Measurements from ENCODE around the gene RBM5.
"Not testable (repeated sequence)": the region's sequence is repeated elsewhere in the genome, so short reads cannot be mapped to it uniquely, and the experiment has no call there.

RBM5 gene

GRCh38 chr3:50088725-50089608 is at the start of gene RBM5:
TSS of gene RBM5 (plus strand) at chr3:50088919. CDS start at chr3:50090435, 1,516 bp downstream.
- peak; percentile 89 for FAIRE-seq
- peak; percentile 89 for TF ChIP-seq POLR2A (IDR thresholded peaks at IDR 0.05; ENCODE audit: low read depth, low read length)
- peak; percentile 97 for DNase-seq (ENCODE audit: insufficient read length, low spot score)

- no peak for DNase-seq (ENCODE audit: insufficient read length, low spot score)
- FAIRE-seq = no peak
- no peak for TF ChIP-seq POLR2A (IDR thresholded peaks at IDR 0.05; ENCODE audit: low read depth, low read length)
These were observed 43.7 kb upstream of the RBM5 start for GRCh38 chr3:50044976-50045375.

- FAIRE-seq (no peak), DNase-seq (ENCODE audit: insufficient read length, low spot score) (no peak)
- no peak for TF ChIP-seq POLR2A (IDR thresholded peaks at IDR 0.05; ENCODE audit: low read depth, low read length)
These were observed 41.3 kb upstream of the RBM5 start for GRCh38 chr3:50047426-50047825.

- no peak for TF ChIP-seq POLR2A (IDR thresholded peaks at IDR 0.05; ENCODE audit: low read depth, low read length)
- no peak for FAIRE-seq
- DNase-seq (ENCODE audit: insufficient read length, low spot score) = no peak
These were observed 38.4 kb upstream of the RBM5 start for GRCh38 chr3:50050361-50050760.

GRCh38 chr3:50057756-50058155 is 31.0 kb upstream of the RBM5 start:
- FAIRE-seq (no peak), DNase-seq (ENCODE audit: insufficient read length, low spot score) (no peak)
- no peak for TF ChIP-seq POLR2A (IDR thresholded peaks at IDR 0.05; ENCODE audit: low read depth, low read length)

- no peak for TF ChIP-seq POLR2A (IDR thresholded peaks at IDR 0.05; ENCODE audit: low read depth, low read length)
- no peak for FAIRE-seq
- no peak for DNase-seq (ENCODE audit: insufficient read length, low spot score)
These were observed 20.6 kb upstream of the RBM5 start for GRCh38 chr3:50068134-50068533.

- no peak for TF ChIP-seq POLR2A (IDR thresholded peaks at IDR 0.05; ENCODE audit: low read depth, low read length)
These were observed 10.6 kb upstream of the RBM5 start for GRCh38 chr3:50078091-50078490.

GRCh38 chr3:50078622-50079021 is 10.1 kb upstream of the RBM5 start:
- DNase-seq (ENCODE audit: insufficient read length, low spot score) (no peak), FAIRE-seq (no peak)
- no peak for TF ChIP-seq POLR2A (IDR thresholded peaks at IDR 0.05; ENCODE audit: low read depth, low read length)

More at GRCh38 chr3:50078091-50078490, 10.6 kb upstream of the RBM5 start:
- DNase-seq (ENCODE audit: insufficient read length, low spot score) (no peak), FAIRE-seq (no peak)

- not testable (repeated sequence) for FAIRE-seq; DNase-seq (ENCODE audit: insufficient read length, low spot score)
These were observed 3.8 kb upstream of the RBM5 start for GRCh38 chr3:50084951-50085350.

- DNase-seq (ENCODE audit: insufficient read length, low spot score) (peak; percentile 38), FAIRE-seq (no peak)
- no peak for TF ChIP-seq POLR2A (IDR thresholded peaks at IDR 0.05; ENCODE audit: low read depth, low read length)
These were observed 858 bp downstream of the RBM5 start for GRCh38 chr3:50089609-50089945.

GRCh38 chr3:50090984-50091383 is 2.3 kb downstream of the RBM5 start:
- no peak for FAIRE-seq
- no peak for TF ChIP-seq POLR2A (IDR thresholded peaks at IDR 0.05; ENCODE audit: low read depth, low read length)
- DNase-seq (ENCODE audit: insufficient read length, low spot score) = no peak

GRCh38 chr3:50095352-50095998 is 6.8 kb downstream of the RBM5 start:
- FAIRE-seq = no peak
- DNase-seq (ENCODE audit: insufficient read length, low spot score) = no peak
- TF ChIP-seq POLR2A (IDR thresholded peaks at IDR 0.05; ENCODE audit: low read depth, low read length) = no peak

GRCh38 chr3:50100386-50100785 is 11.7 kb downstream of the RBM5 start:
- DNase-seq (ENCODE audit: insufficient read length, low spot score) = no peak
- TF ChIP-seq POLR2A (IDR thresholded peaks at IDR 0.05; ENCODE audit: low read depth, low read length) = no peak
- FAIRE-seq = no peak

- DNase-seq (ENCODE audit: insufficient read length, low spot score) (no peak), FAIRE-seq (no peak)
- TF ChIP-seq POLR2A (IDR thresholded peaks at IDR 0.05; ENCODE audit: low read depth, low read length) = no peak
These were observed 12.5 kb downstream of the RBM5 start for GRCh38 chr3:50100956-50101845.
